ENCODE data around the gene C1orf116. TPM values are rescaled to one million over a fixed set of nuclear protein-coding genes. Genes with fewer than 3 reads are reported as not detected.
"Not testable (repeated sequence)": the region's sequence is repeated elsewhere in the genome, so short reads cannot be mapped to it uniquely, and the experiment has no call there.

C1orf116 gene
- total RNA-seq, 1 experiment from 2014 or later = 0.11 TPM

DNA sequence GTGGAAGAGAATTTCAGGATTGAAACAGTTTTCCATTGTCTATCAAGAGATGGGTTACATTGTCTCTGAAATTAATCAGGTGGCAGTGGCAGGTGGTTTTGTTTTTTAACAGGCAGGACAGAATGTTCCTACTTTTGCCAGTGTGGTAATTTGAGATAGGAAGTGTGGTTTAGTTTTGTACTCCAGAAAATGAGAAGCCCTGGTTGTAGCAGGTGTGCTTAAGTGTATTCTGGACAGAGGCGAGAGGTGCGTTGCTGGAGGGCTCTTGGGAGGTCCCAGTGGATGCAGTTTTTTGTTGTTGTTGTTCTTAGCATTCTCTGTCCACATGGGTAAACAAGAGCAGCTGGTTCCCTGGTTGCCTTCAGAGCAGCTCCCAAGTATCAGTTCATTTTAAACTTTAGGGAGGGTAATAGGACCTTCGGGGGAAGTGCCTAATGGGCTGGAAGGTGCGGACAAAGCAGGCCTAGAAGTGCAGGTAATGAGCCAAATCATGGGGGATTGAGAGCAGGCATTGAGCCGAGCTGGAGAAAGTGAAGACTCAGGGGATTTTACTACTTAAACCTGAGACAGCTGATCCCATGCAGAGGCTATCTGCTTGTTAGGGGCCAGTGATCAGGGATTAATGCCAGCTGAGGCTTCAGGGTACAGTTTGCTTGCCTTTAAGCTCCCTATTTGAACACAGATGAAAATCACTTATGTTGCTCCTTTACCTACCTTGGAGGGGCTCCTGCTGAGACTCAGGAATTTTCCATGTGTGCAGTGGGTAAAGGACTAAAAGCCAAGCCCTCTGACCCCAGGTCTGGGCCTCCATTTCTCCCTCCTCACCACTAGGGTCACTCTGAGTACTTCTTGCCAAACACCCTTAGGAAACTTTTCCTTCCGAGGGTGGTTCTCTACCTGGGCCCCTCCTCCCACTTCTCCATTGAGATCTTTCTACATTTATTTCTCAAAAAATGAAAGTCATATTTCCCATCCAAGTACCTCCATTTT, 26.6 kb upstream of the C1orf116 start:
- DNase-seq (ENCODE audit: low read depth) = no peak

- no peak for DNase-seq (ENCODE audit: low read depth)
These were observed 25.7 kb upstream of the C1orf116 start for GRCh38 chr1:207058252-207058651.

DNA sequence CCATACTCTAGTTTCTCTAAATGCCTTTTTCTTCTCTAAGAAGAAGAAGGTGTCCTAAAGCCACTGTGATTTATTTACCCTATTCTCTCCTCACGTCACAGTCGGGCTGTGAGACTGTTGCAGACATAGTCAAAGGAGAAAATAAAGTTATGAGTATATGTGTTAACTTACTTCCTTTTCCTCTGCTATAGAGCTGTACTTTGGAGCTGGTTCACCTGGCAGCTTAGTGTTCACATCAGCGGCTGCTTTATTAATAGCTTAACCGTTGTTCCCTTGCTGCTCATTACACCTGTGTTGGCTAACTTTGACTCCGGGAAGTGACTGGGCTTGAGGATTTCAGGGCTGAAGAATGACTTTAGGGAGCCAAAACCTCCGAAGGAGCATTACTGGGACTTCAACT, 24.1 kb upstream of the C1orf116 start:
- no peak for DNase-seq (ENCODE audit: low read depth)

DNA sequence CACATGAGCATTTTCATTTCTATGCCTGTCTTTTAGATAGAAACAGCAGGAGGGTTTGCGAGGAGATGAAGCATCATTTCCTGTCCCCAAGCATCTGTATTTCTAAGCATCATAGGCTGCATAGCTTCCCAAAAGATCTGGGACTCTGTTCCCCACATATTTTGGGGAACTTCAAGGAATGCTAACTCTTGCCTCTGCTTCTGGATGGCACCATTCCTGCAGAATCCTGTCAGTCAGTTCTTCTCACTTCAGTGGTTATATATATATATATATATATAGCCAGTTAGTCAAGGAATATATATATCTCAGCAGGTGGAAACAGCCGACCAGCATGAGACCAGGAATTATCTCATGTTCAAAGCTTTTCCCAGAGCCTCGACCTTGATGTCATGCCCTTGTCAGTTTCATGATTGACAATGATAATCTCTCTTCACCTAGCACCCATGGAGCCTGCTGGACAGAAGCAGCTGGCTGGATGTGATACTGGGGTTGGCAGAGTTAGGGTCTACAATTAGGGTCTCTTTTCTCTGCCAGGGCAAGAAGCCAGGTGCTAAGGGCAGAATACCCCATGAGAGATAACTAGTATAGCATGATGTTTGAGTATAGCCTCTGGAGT, 22.9 kb upstream of the C1orf116 start:
- no peak for DNase-seq (ENCODE audit: low read depth)

- DNase-seq (ENCODE audit: low read depth) = no peak
These were observed 21.9 kb upstream of the C1orf116 start for GRCh38 chr1:207054491-207054890.

DNA sequence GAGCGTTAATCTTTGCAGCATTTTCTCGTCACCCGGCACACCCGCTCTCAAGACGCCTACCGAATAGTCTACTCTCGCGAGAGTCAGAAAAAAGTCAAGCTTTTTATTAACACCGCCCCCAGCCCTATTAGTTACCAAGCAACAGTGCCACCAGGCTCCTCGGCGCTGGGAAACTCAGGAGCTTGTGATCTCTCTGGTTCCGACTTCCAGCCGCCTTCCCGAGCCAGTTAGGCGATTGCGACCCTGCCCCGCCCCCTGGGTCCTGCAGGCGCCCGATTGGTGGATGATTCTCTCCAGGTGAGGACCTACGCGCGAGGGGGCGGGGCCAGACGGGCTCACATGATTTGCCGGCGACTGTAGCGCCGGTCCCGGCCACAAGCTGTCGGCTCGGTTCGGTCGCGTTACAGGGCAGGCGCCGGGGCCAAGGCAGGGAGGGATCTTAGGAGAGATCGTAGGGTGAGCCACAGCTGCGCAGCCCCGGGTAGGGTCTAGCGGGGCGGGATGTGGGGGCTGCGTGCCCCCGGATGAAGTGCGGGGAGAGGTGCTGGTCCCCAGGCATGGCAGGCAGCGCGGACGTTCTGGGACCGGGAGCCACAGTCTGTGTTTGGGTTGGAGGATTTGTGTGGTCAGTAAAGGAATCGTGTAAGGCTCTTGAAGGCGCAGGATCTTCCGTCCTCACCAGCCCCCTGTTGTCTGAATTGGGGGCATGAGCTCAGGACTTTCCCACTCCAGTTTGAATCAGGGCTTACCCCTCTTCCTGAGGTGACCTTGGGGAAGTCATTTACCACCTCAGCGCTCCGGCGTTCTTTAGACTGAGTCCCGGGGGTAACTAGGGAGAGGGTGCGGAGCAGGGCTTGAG, 20.6 kb upstream of the C1orf116 start, which contains the start of gene PFKFB2:
Gene PFKFB2, plus strand, starts transcription at position 365 of the 859 bp plus-strand sequence. CDS start 1,443 bp downstream, outside the sequence.
- DNase-seq (ENCODE audit: low read depth) = peak; percentile 95

GRCh38 chr1:207051191-207051943, 18.8 kb upstream of the C1orf116 start, which contains the start of gene YOD1:
TSS of gene YOD1 (minus strand) at chr1:207051208. CDS start at chr1:207051030, 178 bp downstream.
- DNase-seq (ENCODE audit: low read depth) = peak; percentile 74

GRCh38 chr1:207050480-207051190, 18.1 kb upstream of the C1orf116 start:
- DNase-seq (ENCODE audit: low read depth) = peak; percentile 93

DNA sequence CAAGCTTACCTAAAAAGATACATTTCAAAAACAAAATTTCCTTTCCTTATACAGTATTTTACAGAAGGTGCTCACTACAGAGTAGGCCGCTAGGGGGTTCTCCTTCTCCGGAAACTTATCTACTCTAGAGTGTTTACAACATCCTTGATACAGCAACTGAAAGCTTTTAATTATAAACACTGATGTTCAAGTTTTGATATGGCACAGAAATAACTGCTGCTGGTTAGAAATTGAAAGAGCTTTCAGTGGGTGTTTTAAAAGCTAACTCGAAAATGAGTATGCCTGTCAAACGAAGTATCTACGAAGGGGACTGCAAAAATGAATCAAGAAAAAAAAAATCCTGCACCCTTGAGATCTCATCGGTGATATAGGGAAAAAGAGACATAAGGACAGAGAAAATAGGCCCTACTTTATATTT, 17.4 kb upstream of the C1orf116 start:
- DNase-seq (ENCODE audit: low read depth) = peak; percentile 37

DNA sequence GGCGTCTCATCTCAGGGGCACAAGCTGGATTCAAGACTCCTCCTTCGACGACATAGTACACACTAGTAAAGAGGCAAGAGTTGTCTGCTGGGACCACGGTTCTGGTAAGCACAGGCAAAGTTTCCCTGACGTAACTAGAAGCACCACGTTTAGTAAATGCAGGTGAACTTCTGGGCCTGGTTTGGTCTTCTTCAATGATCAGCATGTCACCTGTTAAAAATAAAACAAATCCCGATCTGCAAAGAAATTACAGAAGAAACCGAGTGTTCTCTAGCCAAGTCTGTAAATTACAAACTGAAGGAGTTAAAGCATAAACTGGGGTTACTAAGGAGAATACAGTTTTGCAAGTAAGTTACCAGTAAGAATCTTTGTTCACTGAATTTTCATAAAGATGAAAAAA, 17.0 kb upstream of the C1orf116 start:
- no peak for DNase-seq (ENCODE audit: low read depth)

- no peak for DNase-seq (ENCODE audit: low read depth)
These were observed 16.5 kb upstream of the C1orf116 start for GRCh38 chr1:207049054-207049453.

GRCh38 chr1:207048041-207048440, 15.5 kb upstream of the C1orf116 start:
- DNase-seq (ENCODE audit: low read depth) = no peak

GRCh38 chr1:207047505-207047904, 14.9 kb upstream of the C1orf116 start:
- no peak for DNase-seq (ENCODE audit: low read depth)

- DNase-seq (ENCODE audit: low read depth) = no peak
These were observed 12.9 kb upstream of the C1orf116 start for GRCh38 chr1:207045453-207045852.

DNA sequence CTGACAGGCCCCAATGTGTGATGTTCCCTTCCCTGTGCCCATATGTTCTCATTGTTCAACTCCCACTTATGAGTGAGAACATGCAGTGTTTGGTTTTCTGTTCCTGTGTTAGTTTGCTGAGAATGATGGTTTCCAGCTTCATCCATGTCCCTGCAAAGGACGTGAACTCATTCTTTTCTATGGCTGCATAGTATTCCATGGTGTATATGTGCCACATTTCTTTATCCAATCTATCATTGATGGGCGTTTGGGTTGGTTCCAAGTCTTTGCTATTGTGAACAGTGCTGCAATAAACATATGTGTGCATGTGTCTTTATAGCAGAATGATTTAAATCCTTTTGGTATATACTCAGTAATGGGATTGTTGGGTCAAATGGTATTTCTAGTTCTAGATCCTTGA, 8.8 kb upstream of the C1orf116 start:
- not testable (repeated sequence) for DNase-seq (ENCODE audit: low read depth)

- DNase-seq (ENCODE audit: low read depth) = no peak
These were observed 7.6 kb upstream of the C1orf116 start for GRCh38 chr1:207040181-207040533.

DNA sequence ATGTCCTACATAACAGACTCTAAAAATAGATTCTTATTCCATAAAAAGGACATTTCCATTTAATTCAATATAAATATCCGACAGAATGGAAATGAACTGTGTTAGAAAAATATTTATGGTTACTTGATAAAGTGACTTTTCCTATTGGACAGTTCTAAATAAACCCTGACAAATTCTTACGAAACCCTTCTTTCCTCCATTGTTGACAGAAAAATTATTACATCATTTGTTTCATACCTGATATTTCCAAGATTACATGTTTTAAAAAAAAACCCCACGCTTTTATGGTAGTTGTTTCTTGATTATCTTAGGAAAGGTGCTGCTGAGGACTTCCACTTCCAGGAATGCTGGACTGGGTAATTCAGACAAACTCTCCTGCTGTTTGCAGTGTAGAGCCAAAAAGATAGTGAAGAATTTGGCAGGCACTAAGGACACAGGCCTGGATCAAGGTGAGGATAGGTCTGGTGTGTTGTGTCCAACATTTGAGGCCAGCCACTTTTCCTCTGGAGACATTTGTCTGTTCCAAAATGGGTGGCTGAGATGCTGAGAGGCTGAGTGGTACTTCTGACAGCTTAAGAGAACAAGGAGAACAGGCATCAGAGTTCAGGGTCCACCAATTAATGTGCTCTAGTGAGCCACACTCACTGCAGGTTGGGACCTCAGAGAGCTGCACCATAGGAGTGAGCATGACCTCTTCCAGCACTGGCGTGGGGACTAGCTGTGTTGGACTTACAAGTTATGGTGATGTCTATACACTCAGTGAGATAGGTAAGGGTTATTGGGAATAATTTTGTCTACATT, 7.0 kb upstream of the C1orf116 start:
- no peak for DNase-seq (ENCODE audit: low read depth)

DNA sequence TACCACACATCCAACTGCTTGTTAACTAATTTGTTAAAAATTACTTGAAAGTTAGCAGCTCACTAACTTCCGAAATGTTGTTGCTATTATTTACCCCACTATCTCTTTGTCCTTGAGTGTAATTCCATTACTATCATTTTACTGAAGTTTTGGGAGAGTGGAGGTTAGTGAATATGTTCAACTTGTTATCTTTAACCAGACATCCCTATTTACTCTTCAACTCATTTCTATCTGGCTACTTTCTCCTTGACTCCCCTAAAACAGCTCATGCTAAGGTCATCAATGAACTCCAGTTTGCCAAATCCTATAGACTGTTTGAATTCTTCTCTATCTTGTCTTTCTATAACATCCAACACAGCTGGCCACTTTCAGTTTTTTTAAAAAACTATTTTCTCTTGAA, 4.3 kb upstream of the C1orf116 start:
- no peak for DNase-seq (ENCODE audit: low read depth)

DNA sequence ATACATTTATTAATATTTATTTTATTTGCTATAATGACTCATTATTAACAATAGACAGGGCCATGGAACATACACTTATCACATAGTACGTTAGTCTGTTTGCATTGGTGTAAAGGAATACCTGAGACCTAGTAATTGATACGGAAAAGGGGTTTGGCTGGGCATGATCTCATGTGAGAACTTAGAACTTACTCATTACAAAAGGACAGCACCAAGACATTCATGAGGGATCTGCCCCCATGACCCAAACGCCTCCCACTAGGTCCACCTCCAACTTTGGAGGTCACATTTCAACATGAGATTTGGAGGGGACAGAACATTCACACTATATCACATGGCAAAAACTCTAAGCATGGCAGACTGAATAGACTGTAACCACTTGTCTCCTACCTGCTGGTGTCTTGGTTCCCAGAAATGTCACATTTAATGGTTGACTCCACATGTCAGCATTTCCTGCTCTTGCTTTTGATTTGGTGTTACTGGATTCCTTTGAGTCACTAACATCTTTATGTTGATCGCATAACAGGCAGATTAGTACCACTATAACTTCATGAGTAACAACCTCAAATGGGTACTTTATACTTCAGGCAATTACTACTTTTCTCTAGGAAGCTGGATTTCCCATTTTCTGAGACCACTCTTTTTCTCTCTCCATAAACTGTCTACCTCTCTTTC, 3.5 kb upstream of the C1orf116 start:
- DNase-seq (ENCODE audit: low read depth) = no peak

All from Daoy (cell line).